ENCODE measurements around the gene DNAAF8. TPM values are rescaled to one million over a fixed set of nuclear protein-coding genes. Genes with fewer than 3 reads are reported as not detected.

Gene DNAAF8
- total RNA-seq, 4 donors from 2014 or later, result 0.21 to 15.3 (median 0.74) TPM

- Histone ChIP-seq H3K27me3 (no peaks in the 10 kb centered on the region), H3K4me3 (no peak overlapping the region), H3K4me1 (peaks cover 0 to 2% (median 0%) of the 10 kb centered on the region in 4 donors), H3K27ac (no peak overlapping the region), H3K9me3 (no peaks in the 10 kb centered on the region), H3K36me3 (peaks cover 2 to 93% (median 21%) of the 10 kb centered on the region in 3 donors)
- TF ChIP-seq, protein P1, sequence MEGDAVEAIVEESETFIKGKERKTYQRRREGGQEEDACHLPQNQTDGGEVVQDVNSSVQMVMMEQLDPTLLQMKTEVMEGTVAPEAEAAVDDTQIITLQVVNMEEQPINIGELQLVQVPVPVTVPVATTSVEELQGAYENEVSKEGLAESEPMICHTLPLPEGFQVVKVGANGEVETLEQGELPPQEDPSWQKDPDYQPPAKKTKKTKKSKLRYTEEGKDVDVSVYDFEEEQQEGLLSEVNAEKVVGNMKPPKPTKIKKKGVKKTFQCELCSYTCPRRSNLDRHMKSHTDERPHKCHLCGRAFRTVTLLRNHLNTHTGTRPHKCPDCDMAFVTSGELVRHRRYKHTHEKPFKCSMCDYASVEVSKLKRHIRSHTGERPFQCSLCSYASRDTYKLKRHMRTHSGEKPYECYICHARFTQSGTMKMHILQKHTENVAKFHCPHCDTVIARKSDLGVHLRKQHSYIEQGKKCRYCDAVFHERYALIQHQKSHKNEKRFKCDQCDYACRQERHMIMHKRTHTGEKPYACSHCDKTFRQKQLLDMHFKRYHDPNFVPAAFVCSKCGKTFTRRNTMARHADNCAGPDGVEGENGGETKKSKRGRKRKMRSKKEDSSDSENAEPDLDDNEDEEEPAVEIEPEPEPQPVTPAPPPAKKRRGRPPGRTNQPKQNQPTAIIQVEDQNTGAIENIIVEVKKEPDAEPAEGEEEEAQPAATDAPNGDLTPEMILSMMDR (IDR thresholded peaks at IDR 0.05), result no peak
- TF ChIP-seq POLR2A (IDR thresholded peaks at IDR 0.05) (no peak), EP300 (IDR thresholded peaks at IDR 0.05) (no peak)
- no peak for DNase-seq (ENCODE audit: low spot score in 2 of 2)
- WGBS, 2 donors, result 73 to 75% methylated on average over 7 of the region's 7 CpGs
Observed at GRCh38 chr16:4702466-4702808, 31.9 kb upstream of the DNAAF8 start.

- no peak overlapping the region for H3K27ac ChIP-seq
- TF ChIP-seq EP300 (IDR thresholded peaks at IDR 0.05) (no peak), POLR2A (IDR thresholded peaks at IDR 0.05) (no peak)
- TF ChIP-seq, protein P1 (IDR thresholded peaks at IDR 0.05), result no peak
- no peaks in the 10 kb centered on the region for H3K9me3 ChIP-seq
- 88 to 96% methylated on average over 6 of the region's 7 CpGs for WGBS, 2 donors
- peaks cover 2 to 86% (median 8%) of the 10 kb centered on the region in 3 donors for H3K36me3 ChIP-seq
- DNase-seq (ENCODE audit: low spot score in 2 of 2), result no peak
- H3K4me3 ChIP-seq, result no peak overlapping the region
- no peaks in the 10 kb centered on the region for H3K27me3 ChIP-seq
- H3K4me1 ChIP-seq, result no peaks in the 10 kb centered on the region
Observed at GRCh38 chr16:4703906-4704305, 30.4 kb upstream of the DNAAF8 start.

DNA sequence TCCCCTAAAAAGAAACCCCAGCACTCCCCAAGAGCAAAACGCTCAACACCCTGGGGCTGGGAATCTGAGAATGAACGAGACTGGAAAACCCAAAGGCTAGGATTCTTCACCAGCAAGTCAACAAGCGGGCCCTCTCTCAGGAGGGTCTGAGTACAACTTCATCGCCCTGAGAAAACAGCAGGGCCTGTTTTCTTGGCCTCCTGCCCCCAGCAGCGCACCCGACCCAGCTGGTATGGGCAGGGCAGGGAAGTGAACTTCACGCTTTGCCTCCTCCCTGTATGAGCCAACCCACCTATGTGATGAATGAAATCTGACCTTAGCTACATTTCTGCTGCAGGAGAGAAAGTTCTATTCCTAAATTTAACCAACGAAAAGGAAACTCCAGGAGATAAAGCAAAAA, 29.8 kb upstream of the DNAAF8 start:
- no peaks in the 10 kb centered on the region for H3K9me3 ChIP-seq
- no peaks in the 10 kb centered on the region for H3K27me3 ChIP-seq
- no peak overlapping the region for H3K4me3 ChIP-seq
- no peaks in the 10 kb centered on the region for H3K4me1 ChIP-seq
- no peak for DNase-seq (ENCODE audit: low spot score in 2 of 2)
- 78 to 86% methylated on average over 8 of the region's 8 CpGs for WGBS, 2 donors
- TF ChIP-seq, protein P1 (IDR thresholded peaks at IDR 0.05), result no peak
- no peak for TF ChIP-seq POLR2A (IDR thresholded peaks at IDR 0.05)
- no peak for TF ChIP-seq EP300 (IDR thresholded peaks at IDR 0.05)
- peaks cover 2 to 86% (median 5%) of the 10 kb centered on the region in 3 donors for H3K36me3 ChIP-seq
- H3K27ac ChIP-seq, result no peak overlapping the region

GRCh38 chr16:4704913-4705312, 29.4 kb upstream of the DNAAF8 start:
- Histone ChIP-seq H3K27ac (no peak overlapping the region), H3K4me1 (no peaks in the 10 kb centered on the region), H3K27me3 (no peaks in the 10 kb centered on the region), H3K9me3 (no peaks in the 10 kb centered on the region), H3K36me3 (peaks cover 2 to 86% (median 5%) of the 10 kb centered on the region in 3 donors), H3K4me3 (no peak overlapping the region)
- DNase-seq (ENCODE audit: low spot score in 2 of 2), result no peak
- TF ChIP-seq EP300 (IDR thresholded peaks at IDR 0.05) (no peak), POLR2A (IDR thresholded peaks at IDR 0.05) (no peak)
- TF ChIP-seq, protein P1 (IDR thresholded peaks at IDR 0.05), result no peak
- WGBS, 2 donors, result 93 to 95% methylated on average over 14 of the region's 14 CpGs

DNA sequence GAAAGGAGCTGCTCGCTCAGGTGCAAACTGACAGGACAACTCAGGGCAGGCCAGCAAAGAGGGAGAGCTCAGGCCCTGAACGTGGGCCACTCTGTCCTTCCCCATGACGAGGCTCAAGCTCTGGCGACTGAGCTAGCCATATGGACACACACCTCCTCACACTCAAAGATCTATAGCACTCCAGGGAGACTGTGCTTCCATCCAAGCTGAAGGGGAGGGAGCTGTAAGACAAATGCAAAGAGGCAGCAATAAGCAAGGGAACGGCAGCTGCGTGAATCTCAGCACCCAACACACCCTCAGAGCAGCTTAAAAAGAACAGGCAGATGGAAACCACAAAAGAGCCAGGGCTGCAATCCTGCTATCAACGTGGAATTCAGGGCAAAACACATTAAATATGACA, 27.5 kb upstream of the DNAAF8 start:
- Histone ChIP-seq H3K9me3 (no peaks in the 10 kb centered on the region), H3K27me3 (no peaks in the 10 kb centered on the region), H3K36me3 (peaks cover 0 to 78% (median 5%) of the 10 kb centered on the region in 3 donors), H3K4me1 (no peaks in the 10 kb centered on the region), H3K4me3 (no peak overlapping the region), H3K27ac (no peak overlapping the region)
- 65 to 85% methylated on average over 7 of the region's 7 CpGs for WGBS, 2 donors
- no peak for DNase-seq (ENCODE audit: low spot score in 2 of 2)
- TF ChIP-seq POLR2A (IDR thresholded peaks at IDR 0.05) (no peak), EP300 (IDR thresholded peaks at IDR 0.05) (no peak)
- TF ChIP-seq, protein P1 (IDR thresholded peaks at IDR 0.05), result no peak

Measured in tibial nerve (tissue), 4 donors.